Muscle of back (tissue), 13 donors: ENCODE data around the gene TTC28. TPM values are rescaled to one million over a fixed set of nuclear protein-coding genes. Genes with fewer than 3 reads are reported as not detected.
"Not testable (repeated sequence)": the region's sequence is repeated elsewhere in the genome, so short reads cannot be mapped to it uniquely, and the experiment has no call there.

Source experiments
- DNase-seq, 3 donors: peaks; one replicate each; pipeline versions ENCODE4 v3.0.0 to v3.0.0-alpha.2; 2013
- long read RNA-seq, 9 donors: transcript quantifications; one replicate each; lab custom pipeline, GENCODE V29; 2026
- polyA plus RNA-seq, 10 donors: library from polyadenylated mRNA; unstranded; fragments of 120-200 nt; gene quantifications; one replicate each; pipeline ENCODE4 v1.2.1, GENCODE V29; 2013; ENCODE audit not compliant: insufficient read length in 10 of 10

TTC28 gene
- polyA plus RNA-seq = 10 to 100 TPM; 21.0 to 29.9 (median 24.9) TPM
- long read RNA-seq, donor 1, partial matches to known transcripts = 0 of 2 reads
- long read RNA-seq, donor 1, other reads (novel, unspliced or antisense) = 0 of 2 reads
- long read RNA-seq, donor 2, full-length matches to known transcripts = 2 of 2 reads
- long read RNA-seq, donor 2, partial matches to known transcripts = 0 of 2 reads
- long read RNA-seq, donor 2, other reads (novel, unspliced or antisense) = 0 of 2 reads
- long read RNA-seq, donor 3 = 0 reads
- long read RNA-seq, donor 4, partial matches to known transcripts = 0 of 2 reads
- long read RNA-seq, donor 4, other reads (novel, unspliced or antisense) = 0 of 2 reads
- long read RNA-seq, donor 5, full-length matches to known transcripts = 8 of 8 reads
- long read RNA-seq, donor 5, partial matches to known transcripts = 0 of 8 reads
- long read RNA-seq, donor 5, other reads (novel, unspliced or antisense) = 0 of 8 reads
- long read RNA-seq, donor 6 = 0 reads
- long read RNA-seq, donor 7, partial matches to known transcripts = 0 of 2 reads
- long read RNA-seq, donor 7, other reads (novel, unspliced or antisense) = 0 of 2 reads
- long read RNA-seq, donor 8, partial matches to known transcripts = 0 of 3 reads
- long read RNA-seq, donor 8, other reads (novel, unspliced or antisense) = 0 of 3 reads
- long read RNA-seq, donor 9, partial matches to known transcripts = 0 of 1 reads
- long read RNA-seq, donor 9, other reads (novel, unspliced or antisense) = 0 of 1 reads

GRCh38 chr22:28679611-28680287 is at the start of gene TTC28:
Gene TTC28, minus strand, starts transcription at chr22:28679840. Its CDS starts 117 bp downstream, at chr22:28679723.
- DNase-seq = peak; percentile 86 to 95 (median 95)

DNA sequence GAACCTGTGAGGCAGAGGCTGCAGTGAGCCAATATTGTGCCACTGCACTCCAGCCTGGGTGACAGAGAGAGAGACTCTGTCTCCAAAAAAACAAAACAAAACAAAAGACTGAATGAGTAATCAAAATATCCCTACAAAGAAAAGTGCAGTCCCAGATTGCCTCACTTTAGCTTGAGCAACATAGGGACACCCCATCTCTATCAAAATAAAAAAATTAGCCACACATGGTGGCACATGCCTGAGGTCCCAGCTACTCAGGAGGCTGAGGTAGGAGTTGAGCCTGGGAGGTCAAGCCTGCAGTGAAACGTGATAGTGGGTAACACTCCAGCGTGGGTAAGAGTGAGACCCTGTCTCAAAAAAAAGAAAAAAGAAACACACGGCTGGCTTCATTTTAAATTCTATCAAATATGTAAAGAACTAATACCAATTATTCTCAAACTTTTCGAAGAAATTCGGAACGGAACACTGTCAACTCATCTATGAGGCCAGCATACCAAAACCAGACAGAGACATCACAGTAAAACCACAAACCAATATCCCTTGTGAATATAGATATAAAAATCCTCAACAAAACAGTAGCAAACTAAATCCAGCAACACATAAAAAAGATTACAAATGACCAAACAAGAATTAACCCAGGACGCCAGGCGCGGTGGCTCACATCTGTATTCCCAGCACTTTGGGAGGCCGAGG is 49.1 kb upstream of the TTC28 start:
- DNase-seq = no peak

DNA sequence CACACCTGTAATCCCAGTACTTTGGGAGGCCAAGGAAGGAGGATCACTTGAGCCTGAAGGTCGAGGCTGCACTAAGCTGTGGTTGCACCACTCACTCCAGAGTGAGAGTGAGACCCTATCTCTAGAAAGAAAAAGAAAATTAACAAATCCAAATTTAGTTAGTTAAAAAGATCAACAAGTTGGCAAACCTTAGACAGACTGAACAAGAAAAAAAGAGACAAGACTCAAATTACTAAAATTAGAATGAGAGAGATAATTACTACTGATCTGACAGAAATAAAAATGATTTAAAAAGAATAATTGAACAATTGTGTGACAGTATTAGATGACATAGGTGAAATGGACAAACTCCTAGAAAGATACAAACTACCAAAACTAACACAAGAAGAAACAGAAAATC is 48.4 kb upstream of the TTC28 start:
- DNase-seq = no peak

DNA sequence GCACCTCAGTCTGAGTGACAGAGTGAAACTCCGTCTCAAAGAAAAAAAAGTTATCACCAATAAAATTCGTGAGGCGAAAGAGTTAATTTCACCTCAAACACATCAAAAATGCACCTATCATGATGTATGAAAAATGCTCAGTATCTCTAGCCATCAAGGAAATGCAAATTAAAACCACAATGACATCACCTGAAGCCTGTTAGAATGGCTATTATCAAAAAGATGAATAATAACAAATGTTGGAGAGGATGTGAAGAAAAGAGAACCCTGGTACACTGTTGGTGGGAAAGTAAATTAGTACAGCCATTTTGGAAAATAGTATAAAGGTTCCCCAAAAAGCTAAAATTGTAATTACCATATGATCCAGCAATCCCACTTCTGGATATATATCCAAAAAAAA is 38.4 kb upstream of the TTC28 start:
- no peak for DNase-seq

GRCh38 chr22:28716686-28717085 is 37.0 kb upstream of the TTC28 start:
- no peak for DNase-seq

DNA sequence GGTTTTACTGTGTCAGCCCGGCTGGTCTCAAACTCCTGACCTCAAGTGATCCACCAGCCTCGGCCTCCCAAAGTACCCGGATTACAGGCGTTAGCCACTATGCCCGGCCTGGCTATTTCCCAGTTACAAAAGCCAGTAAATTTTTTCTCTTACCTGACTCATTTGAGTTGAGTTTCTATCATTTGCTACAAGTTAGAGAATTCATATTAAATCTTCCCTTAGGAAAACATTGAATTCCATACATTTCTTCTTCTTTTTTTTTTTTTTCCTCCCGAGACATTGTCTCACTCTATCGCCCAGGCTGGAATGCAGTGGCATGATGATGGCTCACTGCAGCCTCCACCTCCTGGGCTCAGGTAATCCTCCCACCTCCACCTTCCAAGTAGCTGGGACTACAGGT is 36.0 kb upstream of the TTC28 start:
- DNase-seq = no peak

- no peak for DNase-seq
Observed at GRCh38 chr22:28714043-28714628, 34.5 kb upstream of the TTC28 start.

DNA sequence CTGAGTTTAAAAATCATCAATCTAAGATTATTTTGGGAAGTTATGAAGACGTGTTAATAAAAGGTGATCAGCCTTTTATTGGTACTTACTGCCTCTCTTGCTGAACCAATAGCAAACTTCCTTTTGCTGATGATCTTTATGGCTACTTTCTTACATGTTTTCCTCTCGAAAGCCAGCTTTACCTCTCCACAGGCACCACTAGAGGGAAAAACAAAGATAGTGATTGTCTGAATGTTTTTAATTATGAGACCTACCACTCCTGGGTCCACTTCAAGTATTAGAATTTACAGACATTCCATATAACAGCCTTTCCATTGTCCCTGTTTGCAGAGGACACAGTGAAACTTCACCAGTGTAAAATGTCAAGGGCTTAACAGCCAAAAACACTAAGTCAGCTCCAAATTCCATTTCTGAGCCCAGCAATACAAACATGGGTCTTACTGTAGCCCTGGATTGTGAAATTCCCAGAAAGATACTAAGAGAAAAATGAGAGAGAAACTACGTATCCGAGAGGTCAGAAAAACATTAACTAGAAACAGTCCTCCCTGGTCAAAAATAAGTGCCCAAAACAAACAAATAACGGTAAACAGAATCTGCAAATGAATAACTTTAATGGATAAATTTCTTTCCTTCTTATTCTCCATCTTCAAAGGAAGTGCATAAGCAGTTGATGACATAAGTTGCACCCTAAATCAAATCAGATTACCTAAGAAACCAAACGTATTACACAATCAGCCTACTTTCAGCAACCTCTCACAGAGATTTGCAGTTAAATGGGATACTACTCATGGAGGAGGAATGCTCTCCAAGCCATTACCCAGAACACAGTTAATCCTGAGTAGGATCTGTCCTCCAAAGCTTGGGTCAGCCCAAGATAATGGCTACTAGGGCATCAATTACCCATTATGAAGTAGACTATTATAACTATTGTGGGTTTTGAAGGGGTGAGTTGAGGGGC is 32.5 kb upstream of the TTC28 start:
- peak; percentile 38 to 85 (median 65) for DNase-seq

- DNase-seq = peak; percentile 8 to 46 (median 9)
Observed at GRCh38 chr22:28711341-28711740, 31.7 kb upstream of the TTC28 start.

- DNase-seq = peak; percentile 32 to 71 (median 67)
Observed at GRCh38 chr22:28710576-28711191, 31.0 kb upstream of the TTC28 start.

- no peak for DNase-seq
Observed at GRCh38 chr22:28710107-28710506, 30.5 kb upstream of the TTC28 start.

GRCh38 chr22:28706845-28707244 is 27.2 kb upstream of the TTC28 start:
- DNase-seq = no peak

DNA sequence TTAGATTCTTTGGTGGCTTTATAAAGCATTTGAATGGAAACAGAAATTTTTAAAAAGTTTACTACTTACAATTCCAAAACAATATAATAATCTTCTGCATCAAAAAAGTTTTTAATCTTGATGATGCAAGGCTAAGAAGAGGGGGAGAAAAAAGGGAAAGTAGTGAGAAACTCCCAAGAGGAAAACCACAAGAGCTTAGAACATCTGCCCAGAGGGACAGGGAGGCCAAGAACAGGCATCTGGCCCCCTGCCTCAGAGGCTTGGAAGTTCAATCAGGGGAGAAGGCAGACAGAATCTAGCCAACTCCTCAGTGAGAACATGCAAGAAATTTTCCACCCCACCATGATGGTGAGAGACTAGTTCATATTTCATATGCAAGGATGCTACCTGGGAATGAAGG is 23.8 kb upstream of the TTC28 start:
- DNase-seq = no peak

- no peak for DNase-seq
Observed at GRCh38 chr22:28702891-28703290, 23.3 kb upstream of the TTC28 start.

- DNase-seq = not testable (repeated sequence)
Observed at GRCh38 chr22:28693041-28693760, 13.6 kb upstream of the TTC28 start.

- not testable (repeated sequence) for DNase-seq
Observed at GRCh38 chr22:28689796-28690195, 10.2 kb upstream of the TTC28 start.

GRCh38 chr22:28682966-28683365 is 3.3 kb upstream of the TTC28 start:
- DNase-seq = not testable (repeated sequence)

- not testable (repeated sequence) for DNase-seq
Observed at GRCh38 chr22:28680813-28681490, 1.3 kb upstream of the TTC28 start.
